MCF 10A (cell line): Measurements from ENCODE around the gene CLIC1. TPM values are rescaled to one million over a fixed set of nuclear protein-coding genes. Genes with fewer than 3 reads are reported as not detected.

Experiments
- BruUV-seq: library from RNA; stranded (reverse); fragments of 400-500 nt; replicated peaks from 2 replicates; lab custom pipeline; 2021; lab: Mats Ljungman, UMichigan
- CTCF ChIA-PET: fragments of 300-600 bp; sonication (Branson Sonifier 250); formaldehyde crosslinking; extraction: SDS; loops from one replicate; lab custom pipeline; 2021; ENCODE audit warnings: antibody characterized with exemption, inconsistent platforms; lab: Yijun Ruan, JAX
- POLR2A ChIA-PET: fragments of 300-600, 350-650 bp; sonication (Branson Sonifier 250); formaldehyde crosslinking; extraction: SDS; loops from one replicate; lab custom pipeline; 2020; ENCODE audit warnings: antibody characterized with exemption, inconsistent platforms; lab: Yijun Ruan, JAX
- DNase-seq: peaks from one replicate; pipeline ENCODE4 v3.0.0-alpha.2; 2018; ENCODE audit not compliant: unreplicated experiment
- H3K27ac Mint-ChIP-seq: one replicate; pipeline ENCODE4 v1.8.0; 2022; ENCODE audit warnings: mild to moderate bottlenecking, low read depth, mixed read lengths; ENCODE audit not compliant: unreplicated experiment
- H3K27me3 Mint-ChIP-seq: one replicate; pipeline ENCODE4 v1.8.0; 2022; ENCODE audit warnings: mixed read lengths; ENCODE audit not compliant: insufficient read depth, unreplicated experiment
- H3K36me3 Mint-ChIP-seq: one replicate; pipeline ENCODE4 v1.8.0; 2022; ENCODE audit warnings: mild to moderate bottlenecking, moderate library complexity, mixed read lengths; ENCODE audit not compliant: insufficient read depth, unreplicated experiment
- H3K4me1 Mint-ChIP-seq: one replicate; pipeline ENCODE4 v1.8.0; 2022; ENCODE audit warnings: mixed read lengths; ENCODE audit not compliant: insufficient read depth, unreplicated experiment
- H3K4me3 Mint-ChIP-seq: one replicate; pipeline ENCODE4 v1.8.0; 2022; ENCODE audit warnings: mild to moderate bottlenecking, moderate library complexity, mixed read lengths; ENCODE audit not compliant: unreplicated experiment
- H3K9me3 Mint-ChIP-seq: one replicate; pipeline ENCODE4 v1.8.0; 2022; ENCODE audit warnings: mixed read lengths; ENCODE audit not compliant: unreplicated experiment
- CTCF ChIP-seq: fragments of 200-600 bp; IDR thresholded peaks from one replicate; pipeline ENCODE4 v1.8.0; 2022; ENCODE audit warnings: antibody characterized with exemption, mild to moderate bottlenecking; ENCODE audit not compliant: unreplicated experiment
- intact Hi-C: fragments of 100-400 bp; cut with micrococcal nuclease; formaldehyde crosslinking; loops from 2 replicates; pipeline ENCODE4 v1.14.1; 2022
- total RNA-seq: library from RNA; stranded (reverse); gene quantifications from 2 replicates; pipeline ENCODE4 v1.2.3, GENCODE V29; 2022

Gene CLIC1
- total RNA-seq, 1 experiment from 2014 or later = 511 TPM

GRCh38 chr6:31708224-31708623 lies 28.1 kb downstream of the CLIC1 start:
- intact Hi-C loops = no loop called here

GRCh38 chr6:31707701-31708100 lies 28.6 kb downstream of the CLIC1 start:
- H3K4me1 Mint-ChIP-seq = peaks cover 12% of the 10 kb centered on the region
- BruUV-seq = no TSS peak
- no peak for TF ChIP-seq CTCF
- H3K36me3 Mint-ChIP-seq = peaks cover 6% of the 10 kb centered on the region
- intact Hi-C loops = no loop called here
- H3K4me3 Mint-ChIP-seq = no peak overlapping the region
- no peak for DNase-seq
- POLR2A ChIA-PET = no interaction called here
- H3K9me3 Mint-ChIP-seq = no peaks in the 10 kb centered on the region
- H3K27ac Mint-ChIP-seq = no peak overlapping the region
- CTCF ChIA-PET = no interaction called here
- H3K27me3 Mint-ChIP-seq = no peaks in the 10 kb centered on the region

More at GRCh38 chr6:31708224-31708623, 28.1 kb downstream of the CLIC1 start:
- H3K9me3 Mint-ChIP-seq = no peaks in the 10 kb centered on the region
- no peak for DNase-seq
- POLR2A ChIA-PET = interaction anchor here (1.4 kb wide), 1 partner anchor 119 kb away, joined by 3 read pairs; the partner anchor contains the start of gene HSPA1B
- BruUV-seq = no TSS peak
- no peaks in the 10 kb centered on the region for H3K27me3 Mint-ChIP-seq
- no peak for TF ChIP-seq CTCF
- H3K36me3 Mint-ChIP-seq = peaks cover 3% of the 10 kb centered on the region
- CTCF ChIA-PET = no interaction called here
- H3K4me1 Mint-ChIP-seq = peaks cover 10% of the 10 kb centered on the region
- H3K27ac Mint-ChIP-seq = no peak overlapping the region
- H3K4me3 Mint-ChIP-seq = no peak overlapping the region

- Mint-ChIP-seq H3K27ac (no peak within 1 kb of the TSS), H3K9me3 (no peaks in the 10 kb centered on the region), H3K4me3 (no peak within 1 kb of the TSS), H3K4me1 (peaks cover 12% of the 10 kb centered on the region), H3K36me3 (peaks cover 6% of the 10 kb centered on the region), H3K27me3 (no peaks in the 10 kb centered on the region)
- no peak for DNase-seq
- TF ChIP-seq CTCF = no peak
- ChIA-PET POLR2A (no interaction called here), CTCF (no interaction called here)
- intact Hi-C loops = no loop called here
- no TSS peak for BruUV-seq
Measured at GRCh38 chr6:31706599-31706998, 29.7 kb downstream of the CLIC1 start, which contains the start of gene LY6G6F. Gene LY6G6F (plus strand): TSS chr6:31706866. CDS start chr6:31706907, 41 bp downstream.

- H3K4me3 Mint-ChIP-seq = no peak overlapping the region
- ChIA-PET POLR2A (no interaction called here), CTCF (no interaction called here)
- no peak for DNase-seq
- H3K9me3 Mint-ChIP-seq = no peaks in the 10 kb centered on the region
- intact Hi-C loops = no loop called here
- no TSS peak for BruUV-seq
- H3K27me3 Mint-ChIP-seq = no peaks in the 10 kb centered on the region
- H3K27ac Mint-ChIP-seq = no peak overlapping the region
- H3K36me3 Mint-ChIP-seq = peaks cover 6% of the 10 kb centered on the region
- TF ChIP-seq CTCF = no peak
- H3K4me1 Mint-ChIP-seq = peaks cover 7% of the 10 kb centered on the region
Measured at GRCh38 chr6:31705931-31706330, 30.4 kb downstream of the CLIC1 start.
